ENCODE measurements around the gene SRSF4.

Gene SRSF4

GRCh38 chr1:29181413-29182225 is at the start of gene SRSF4:
Gene SRSF4 (minus strand): TSS chr1:29181900. CDS start chr1:29181752, 148 bp downstream.
- peak; percentile 99 for DNase-seq (ENCODE audit: low read depth)
- TF ChIP-seq CTCF (IDR thresholded peaks at IDR 0.05; ENCODE audit: insufficient read depth, low read depth, low read length, missing control alignments), result peak; percentile 65
- peak within 1 kb of the TSS; percentile 92 for H3K4me3 ChIP-seq (ENCODE audit: low read depth, low read length)

DNA sequence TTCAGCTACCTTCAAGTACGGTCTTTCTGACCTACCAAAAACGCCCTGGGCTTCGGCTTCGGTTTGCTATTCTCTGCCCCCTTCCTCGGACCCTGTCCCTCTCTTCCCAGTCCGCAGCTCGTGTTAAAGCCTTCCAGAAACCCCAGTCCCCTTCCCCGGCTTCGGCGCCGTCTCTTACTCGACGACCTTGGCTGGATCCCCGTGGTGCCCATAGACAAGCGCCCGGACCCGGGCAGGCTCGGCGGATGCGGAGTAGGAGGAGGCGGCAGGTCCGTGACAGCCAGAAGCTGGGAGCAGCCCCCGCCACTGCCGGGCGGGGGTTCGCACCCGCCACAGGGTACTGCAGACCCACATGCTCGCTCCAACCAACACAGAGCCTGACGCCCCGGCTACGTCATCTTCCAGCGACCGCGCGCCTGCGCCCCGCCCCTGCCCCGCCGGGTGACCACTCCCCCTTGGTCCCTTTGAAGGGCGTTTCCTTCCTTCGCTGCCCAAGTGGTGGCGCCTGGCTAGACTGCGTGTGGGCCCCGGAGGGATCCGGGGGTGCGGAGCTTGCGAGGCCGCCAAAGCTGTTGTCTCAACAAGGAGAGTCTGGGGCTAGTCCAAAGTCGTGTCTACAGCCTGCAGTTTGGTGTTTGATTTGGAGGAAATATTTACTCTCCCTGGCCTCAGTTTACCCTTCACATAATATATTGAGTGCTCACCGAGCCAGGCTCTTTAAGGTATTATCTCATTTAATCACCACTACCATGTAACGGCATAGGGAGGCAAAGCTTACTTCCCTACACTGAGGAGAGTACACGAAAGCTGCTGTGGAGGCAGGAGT is 49.1 kb upstream of the SRSF4 start, which contains the start of gene MECR:
Gene MECR (minus strand): TSS at position 382 of the 826 bp plus-strand sequence. CDS start 28 bp downstream, at position 354.
- H3K4me3 ChIP-seq (ENCODE audit: low read depth, low read length), result peak within 1 kb of the TSS; percentile 81
- peak; percentile 10 for TF ChIP-seq CTCF (IDR thresholded peaks at IDR 0.05; ENCODE audit: insufficient read depth, low read depth, low read length, missing control alignments)
- peak; percentile 94 for DNase-seq (ENCODE audit: low read depth)

DNA sequence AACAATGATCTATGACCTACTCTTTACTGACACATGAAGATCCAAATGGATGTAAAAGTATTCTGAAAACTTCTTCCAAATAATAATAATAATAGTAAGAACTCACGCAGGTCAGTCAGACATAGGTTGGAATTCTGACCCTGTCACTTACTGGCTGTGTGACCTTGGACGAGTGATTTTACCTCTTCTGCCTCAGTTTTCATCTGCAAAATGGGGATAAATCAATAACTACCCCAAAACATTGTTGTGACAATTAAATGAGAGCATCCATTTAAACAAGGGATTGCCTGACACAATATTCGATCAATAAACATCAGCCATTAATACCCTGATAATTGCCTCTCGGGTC is 48.5 kb upstream of the SRSF4 start:
- DNase-seq (ENCODE audit: low read depth), result no peak
- peak overlapping the region; percentile 81 for H3K4me3 ChIP-seq (ENCODE audit: low read depth, low read length)
- no peak for TF ChIP-seq CTCF (IDR thresholded peaks at IDR 0.05; ENCODE audit: insufficient read depth, low read depth, low read length, missing control alignments)

DNA sequence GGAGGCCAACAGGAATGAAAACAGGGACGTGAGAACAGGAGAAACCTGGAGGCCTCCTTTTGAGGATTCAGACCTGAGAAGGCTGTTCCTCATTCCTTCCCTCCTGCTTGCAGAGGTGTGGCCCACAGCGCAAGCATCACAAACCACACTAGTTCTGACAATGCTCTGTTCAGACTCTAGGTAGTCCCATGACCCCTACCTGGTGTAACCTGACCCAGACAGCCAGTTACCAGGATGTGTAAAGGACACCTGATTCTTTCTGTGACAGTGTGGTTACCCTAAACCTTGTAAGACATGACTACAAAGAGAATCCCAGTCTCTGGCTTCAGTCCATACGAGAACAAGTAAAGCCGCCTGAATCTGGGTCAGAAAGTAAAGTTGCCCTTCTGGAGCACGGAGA is 45.8 kb upstream of the SRSF4 start:
- no peak for DNase-seq (ENCODE audit: low read depth)
- no peak for TF ChIP-seq CTCF (IDR thresholded peaks at IDR 0.05; ENCODE audit: insufficient read depth, low read depth, low read length, missing control alignments)

DNA sequence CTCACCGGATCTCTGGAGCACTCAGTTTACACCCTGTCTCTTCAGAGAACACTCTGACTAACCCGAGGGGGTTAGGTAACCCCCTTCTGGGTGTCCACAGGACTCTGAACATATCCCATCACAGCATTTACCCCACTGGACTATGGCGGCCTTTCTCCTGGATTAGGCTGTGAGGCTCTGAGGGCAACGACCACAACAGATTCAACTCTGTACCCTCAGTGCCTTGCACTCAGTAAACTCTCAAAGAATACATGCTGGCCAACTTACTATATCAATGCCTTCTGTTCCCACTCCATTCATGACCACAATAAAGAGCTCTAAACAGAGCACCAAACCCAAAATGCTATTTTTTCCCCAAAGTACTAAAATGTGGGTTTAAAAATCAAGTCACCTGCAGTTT is 43.7 kb upstream of the SRSF4 start:
- no peak for TF ChIP-seq CTCF (IDR thresholded peaks at IDR 0.05; ENCODE audit: insufficient read depth, low read depth, low read length, missing control alignments)
- no peak overlapping the region for H3K4me3 ChIP-seq (ENCODE audit: low read depth, low read length)
- no peak for DNase-seq (ENCODE audit: low read depth)

More for the DNA sequence above, 45.8 kb upstream of the SRSF4 start:
- no peak overlapping the region for H3K4me3 ChIP-seq (ENCODE audit: low read depth, low read length)

DNA sequence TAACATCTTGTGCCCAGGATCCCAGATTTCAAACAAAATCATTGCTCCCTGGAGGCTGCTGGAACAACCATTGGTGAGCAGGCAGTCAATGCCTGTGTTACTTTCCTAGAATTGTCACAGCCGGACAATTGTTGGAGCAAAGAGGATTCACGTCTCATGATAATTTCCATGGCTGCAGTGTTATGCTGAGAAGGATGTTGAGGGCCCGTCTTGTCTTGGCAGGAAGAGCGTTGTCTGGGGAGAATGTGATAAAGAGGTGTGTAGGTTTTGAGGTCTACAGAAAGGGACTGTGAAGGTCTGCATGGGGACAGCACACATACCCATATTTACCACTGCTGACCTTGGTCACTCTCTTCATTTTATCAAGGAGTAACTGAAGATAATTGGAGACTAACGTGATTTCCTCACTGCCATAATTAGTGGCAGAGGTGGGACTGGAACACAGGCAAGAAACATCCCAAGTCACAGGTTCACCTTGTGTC is 42.7 kb upstream of the SRSF4 start:
- DNase-seq (ENCODE audit: low read depth), result no peak
- no peak overlapping the region for H3K4me3 ChIP-seq (ENCODE audit: low read depth, low read length)
- TF ChIP-seq CTCF (IDR thresholded peaks at IDR 0.05; ENCODE audit: insufficient read depth, low read depth, low read length, missing control alignments), result no peak

Data from GM12865 (cell line).